Left ventricle myocardium inferior (tissue), 1 donor: ENCODE results near the gene LIMS2. TPM values are rescaled to one million over a fixed set of nuclear protein-coding genes. Genes with fewer than 3 reads are reported as not detected.
A peak's percentile ranks its signal among the peaks of the same experiment; 100 is the strongest.

ENCODE experiments used
- DNase-seq: peaks from one replicate; pipeline ENCODE4 v3.0.0-alpha.2; 2020
- H3K27ac ChIP-seq: fragments of 200-600 bp; replicated peaks from 2 replicates; pipeline ENCODE4 v1.8.0; 2021
- H3K27me3 ChIP-seq: fragments of 200-600 bp; 2 replicates; pipeline ENCODE4 v1.8.0; 2021; ENCODE audit warnings: low read depth
- H3K36me3 ChIP-seq: fragments of 200-600 bp; 2 replicates; pipeline ENCODE4 v1.8.0; 2021
- H3K4me1 ChIP-seq: fragments of 200-600 bp; 2 replicates; pipeline ENCODE4 v1.8.0; 2021
- H3K4me3 ChIP-seq: fragments of 200-600 bp; 2 replicates; pipeline ENCODE4 v1.8.0; 2021; ENCODE audit warnings: mild to moderate bottlenecking, moderate library complexity
- H3K9me3 ChIP-seq: fragments of 200-600 bp; replicated peaks from 2 replicates; pipeline ENCODE4 v1.8.0; 2021
- CTCF ChIP-seq: fragments of 200-600 bp; IDR thresholded peaks from 2 replicates; pipeline ENCODE4 v1.8.0; 2021; ENCODE audit warnings: antibody characterized with exemption, mild to moderate bottlenecking, borderline replicate concordance
- intact Hi-C: fragments of 100-400 bp; cut with micrococcal nuclease; formaldehyde crosslinking; loops from one replicate; pipeline ENCODE4 v1.11.0; 2022
- total RNA-seq: library from RNA; stranded (reverse); fragmentation: NEBNext Ultra II Directional; extraction: Animal tissue kit (Norgen Biotek cat#: 25700); gene quantifications from one replicate; pipeline ENCODE4 v1.2.1, GENCODE V29; 2021
- donor health status: DM: no; HTN: yes; CAD: no; lungs with severe emphysema.

Gene LIMS2
- total RNA-seq, 1 donor from 2014 or later, result 173 TPM

- no peaks in the 10 kb centered on the region for H3K9me3 ChIP-seq
- H3K4me1 ChIP-seq, result peaks cover 88% of the 10 kb centered on the region
- no peaks in the 10 kb centered on the region for H3K27me3 ChIP-seq
- peak overlapping the region; percentile 66 for H3K4me3 ChIP-seq
- no peak for TF ChIP-seq CTCF
- no peak for DNase-seq
- H3K36me3 ChIP-seq, result no peaks in the 10 kb centered on the region
- H3K27ac ChIP-seq, result no peak overlapping the region
- intact Hi-C loops, result no loop called here
Observed at GRCh38 chr2:127678531-127678930, 3.2 kb upstream of the LIMS2 start.

- Histone ChIP-seq H3K4me3 (no peak overlapping the region), H3K9me3 (no peaks in the 10 kb centered on the region), H3K36me3 (peaks cover 2% of the 10 kb centered on the region), H3K27ac (peak overlapping the region; percentile 99), H3K4me1 (peaks cover 89% of the 10 kb centered on the region), H3K27me3 (no peaks in the 10 kb centered on the region)
- DNase-seq, result no peak
- intact Hi-C loops, result no loop called here
- TF ChIP-seq CTCF, result no peak
Observed at GRCh38 chr2:127676906-127677305, 1.6 kb upstream of the LIMS2 start.

- DNase-seq, result peak; percentile 62
- Histone ChIP-seq H3K4me1 (peaks cover 94% of the 10 kb centered on the region), H3K27ac (peak overlapping the region; percentile 99), H3K36me3 (peaks cover 22% of the 10 kb centered on the region), H3K9me3 (no peaks in the 10 kb centered on the region), H3K4me3 (peak overlapping the region; percentile 94), H3K27me3 (no peaks in the 10 kb centered on the region)
- intact Hi-C loops, result no loop called here
- TF ChIP-seq CTCF, result no peak
Observed at GRCh38 chr2:127674241-127675209, 805 bp downstream of the LIMS2 start.

- peak overlapping the region; percentile 94 for H3K4me3 ChIP-seq
- peaks cover 22% of the 10 kb centered on the region for H3K36me3 ChIP-seq
- intact Hi-C loops, result no loop called here
- H3K27ac ChIP-seq, result peak overlapping the region; percentile 99
- DNase-seq, result no peak
- peaks cover 94% of the 10 kb centered on the region for H3K4me1 ChIP-seq
- no peak for TF ChIP-seq CTCF
- no peaks in the 10 kb centered on the region for H3K9me3 ChIP-seq
- H3K27me3 ChIP-seq, result no peaks in the 10 kb centered on the region
Observed at GRCh38 chr2:127673291-127674069, 1.9 kb downstream of the LIMS2 start.

GRCh38 chr2:127672341-127673224 is 2.7 kb downstream of the LIMS2 start:
- no peak for TF ChIP-seq CTCF
- Histone ChIP-seq H3K27ac (peak overlapping the region; percentile 99), H3K4me1 (peaks cover 95% of the 10 kb centered on the region), H3K4me3 (peak overlapping the region; percentile 94), H3K9me3 (peaks cover 3% of the 10 kb centered on the region), H3K36me3 (peaks cover 22% of the 10 kb centered on the region), H3K27me3 (no peaks in the 10 kb centered on the region)
- intact Hi-C loops, result no loop called here
- no peak for DNase-seq
